Left kidney (tissue), 2 donors: ENCODE data around the gene CD2BP2. TPM values are rescaled to one million over a fixed set of nuclear protein-coding genes. Genes with fewer than 3 reads are reported as not detected.

Experiments
- DNase-seq: peaks from one replicate; pipeline ENCODE4 v3.0.0-alpha.2; 2013
- polyA plus RNA-seq: library from polyadenylated mRNA; unstranded; fragments of 120-200 nt; gene quantifications from one replicate; pipeline ENCODE4 v1.2.1, GENCODE V29; 2013; ENCODE audit not compliant: insufficient read length

CD2BP2 gene
- polyA plus RNA-seq, 1 donor, result 53.5 TPM

DNA sequence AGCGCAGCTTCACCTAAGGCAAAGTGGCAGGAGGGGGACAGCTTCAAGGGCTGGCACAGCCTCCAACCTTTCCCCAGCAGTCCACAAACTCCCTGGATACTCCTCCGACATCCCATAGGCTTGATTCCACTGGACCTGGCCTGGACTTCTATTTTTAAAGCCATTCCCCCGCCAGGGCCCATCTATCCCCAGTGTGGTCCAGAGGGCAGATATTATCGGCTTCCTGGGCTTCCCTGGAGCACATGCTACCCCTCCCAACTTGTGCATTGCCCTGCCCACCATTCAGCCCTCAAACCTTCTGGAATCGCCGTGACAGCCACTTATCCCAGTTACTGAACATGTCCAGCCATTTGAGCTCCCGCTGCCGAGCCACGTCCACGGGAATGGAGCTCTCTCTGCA, 10.1 kb upstream of the CD2BP2 start:
- DNase-seq, result no peak

DNA sequence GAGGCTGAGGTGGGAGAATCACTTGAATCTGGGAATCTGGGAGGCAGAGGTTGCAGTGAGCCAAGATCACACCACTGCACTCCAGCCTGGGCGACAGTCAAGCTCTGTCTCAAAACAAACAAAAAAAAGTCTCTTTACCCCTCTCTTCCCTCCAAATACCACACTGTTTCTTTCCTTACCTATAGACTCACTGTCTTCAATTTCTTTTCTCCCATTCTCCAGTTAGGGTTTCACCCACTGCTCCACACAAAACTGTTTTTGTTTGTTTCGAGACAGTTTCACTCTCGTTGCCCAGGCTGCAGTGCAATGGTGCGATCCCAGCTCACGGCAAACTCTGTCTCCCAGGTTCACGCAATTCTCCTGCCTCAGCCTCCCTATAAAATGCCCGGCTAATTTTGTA, 6.1 kb upstream of the CD2BP2 start:
- DNase-seq, result no peak

DNA sequence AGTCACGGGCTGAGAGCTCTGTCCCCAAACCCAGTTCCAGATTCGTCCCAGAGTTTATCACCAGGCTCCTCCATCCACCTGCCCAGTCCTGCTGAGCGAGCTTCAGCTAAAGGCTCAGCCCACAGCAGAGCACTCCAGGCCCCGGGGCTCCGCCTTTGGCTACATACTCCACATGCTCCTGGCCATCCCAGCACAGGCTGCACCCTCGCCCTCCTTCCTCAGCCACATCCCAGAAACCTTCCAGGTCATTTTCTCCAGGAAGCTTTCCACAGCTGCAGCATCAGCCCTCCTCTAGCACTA, 4.7 kb upstream of the CD2BP2 start:
- DNase-seq, result no peak

DNA sequence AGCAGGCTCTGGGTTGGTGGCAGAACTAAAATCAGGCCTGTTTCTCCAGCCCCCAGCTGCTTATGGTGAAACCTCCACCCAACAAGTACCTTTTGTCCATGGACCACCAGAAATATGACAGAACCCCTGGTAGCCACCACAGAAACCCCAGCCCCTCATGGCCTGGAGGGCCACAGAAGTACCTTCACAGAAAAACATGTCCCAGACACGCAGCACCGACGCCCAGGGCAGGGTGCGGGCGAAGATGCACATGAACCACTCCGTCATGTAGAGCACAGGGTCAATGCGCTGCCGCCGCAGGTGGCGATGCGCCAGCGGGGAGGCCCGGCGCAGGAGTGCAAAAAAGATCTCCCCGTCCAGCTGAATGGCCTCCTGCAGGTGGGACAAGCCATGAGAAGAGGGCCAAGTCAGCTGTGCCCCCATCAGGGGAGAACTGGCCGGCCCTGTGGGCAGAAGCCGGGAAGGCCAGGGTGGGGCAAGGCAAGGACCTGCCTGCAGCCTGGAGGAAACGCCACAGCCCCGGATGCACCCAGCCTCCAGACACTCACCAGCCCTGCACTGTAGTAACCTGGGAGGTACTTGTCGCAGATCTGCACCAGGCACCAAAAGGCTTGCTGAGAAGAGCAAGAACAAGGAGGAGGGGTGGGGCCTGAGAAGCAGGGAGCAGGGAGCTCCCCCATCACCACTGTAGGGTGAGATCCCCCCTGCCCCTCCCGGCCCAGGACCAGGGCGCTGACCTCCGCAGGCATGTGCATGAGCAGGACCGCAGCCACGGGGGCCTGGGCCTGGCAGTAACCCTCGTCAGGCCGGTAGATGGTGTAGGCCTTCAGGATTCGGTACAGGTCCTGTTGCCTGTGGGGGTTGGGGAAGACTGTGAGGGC, 4.1 kb upstream of the CD2BP2 start:
- DNase-seq, result no peak

DNA sequence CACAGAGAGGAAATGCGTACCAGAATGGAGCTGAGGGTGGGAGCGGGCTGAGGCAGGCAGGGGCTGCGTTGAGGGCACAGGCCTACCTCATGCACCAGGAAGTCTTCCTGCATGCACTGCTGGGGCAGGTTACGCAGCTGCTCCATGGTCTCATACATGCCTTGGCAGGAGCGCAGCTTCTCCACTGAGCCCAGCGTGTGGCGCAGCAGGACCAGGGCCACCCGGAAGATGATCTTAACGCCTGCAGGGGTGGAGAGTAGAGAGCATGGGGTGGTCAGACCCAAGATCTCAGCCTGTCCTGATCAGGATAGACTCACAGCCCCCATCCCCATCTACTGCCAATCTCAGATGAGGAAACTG, 3.4 kb upstream of the CD2BP2 start:
- no peak for DNase-seq

DNA sequence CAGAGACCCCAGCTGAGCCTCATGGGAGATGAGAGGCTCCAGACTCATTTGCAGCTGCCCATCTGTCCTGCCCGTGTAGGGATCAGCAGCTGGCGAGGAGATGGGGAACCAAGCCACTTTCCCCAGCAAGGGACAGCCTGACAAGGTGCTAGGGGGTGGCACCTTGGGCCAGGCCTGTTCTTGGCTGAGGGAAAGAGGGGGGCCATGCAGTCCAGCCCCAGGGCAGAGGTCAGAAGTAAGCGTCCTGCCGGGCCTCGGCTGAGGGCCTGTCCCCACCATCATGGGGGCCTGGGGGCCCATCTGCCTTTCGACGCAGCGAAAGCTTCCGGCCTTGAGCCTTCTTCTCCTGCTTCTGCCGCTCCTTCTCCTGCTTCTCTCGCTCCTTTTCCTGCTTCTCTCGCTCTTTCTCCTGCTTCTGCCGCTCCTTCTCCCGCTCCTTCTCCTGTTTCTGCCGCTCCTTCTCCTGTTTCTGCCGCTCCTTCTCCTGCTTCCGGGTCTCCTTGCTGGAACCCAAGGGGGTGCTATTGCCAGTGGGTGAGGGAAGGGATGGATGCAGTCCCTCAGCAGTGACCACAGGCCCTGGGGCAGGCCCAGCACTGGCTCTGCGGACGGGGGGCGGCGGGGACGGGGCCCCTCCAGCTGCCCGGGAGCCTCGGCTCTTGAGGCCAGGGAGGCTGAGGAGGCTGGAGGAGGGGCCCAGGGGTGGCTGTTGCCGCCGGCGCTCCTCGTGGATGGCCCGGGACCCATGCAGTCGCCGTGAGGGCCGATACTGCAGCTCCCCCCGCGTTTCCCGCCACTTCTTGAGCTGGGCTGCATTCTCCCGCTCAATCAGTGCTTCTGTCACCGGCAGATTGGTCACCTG, 2.8 kb upstream of the CD2BP2 start:
- no peak for DNase-seq

DNA sequence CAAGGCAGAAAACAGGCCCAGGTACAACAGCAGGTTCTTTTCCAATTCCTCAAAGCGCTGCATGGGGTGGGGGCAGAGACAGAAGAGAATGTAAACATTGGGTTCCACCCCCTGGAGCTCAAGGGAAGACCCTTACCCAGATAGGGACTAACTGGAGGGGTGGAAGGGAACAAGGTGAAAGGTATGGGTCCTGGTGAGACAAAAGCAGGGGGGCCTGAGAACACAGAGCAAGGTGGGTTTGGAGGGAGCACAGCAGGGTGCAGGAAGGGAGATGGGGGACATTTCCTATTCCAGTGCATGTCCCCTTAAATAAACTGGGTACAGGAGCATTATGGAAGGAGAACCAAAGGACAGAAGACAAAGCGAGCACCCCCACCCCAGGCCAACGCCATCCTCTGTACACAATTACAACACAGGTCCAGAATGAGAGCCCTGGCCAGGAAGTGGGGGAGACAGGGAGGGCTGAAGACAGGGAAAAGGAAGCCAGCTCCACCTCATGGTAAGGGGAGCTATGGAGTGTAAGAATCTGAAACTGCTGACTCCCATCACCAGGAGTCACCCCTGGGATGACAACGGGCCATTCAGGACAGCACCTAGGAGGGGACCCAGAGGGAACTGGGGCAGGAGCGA, 2.1 kb upstream of the CD2BP2 start:
- DNase-seq, result no peak

DNA sequence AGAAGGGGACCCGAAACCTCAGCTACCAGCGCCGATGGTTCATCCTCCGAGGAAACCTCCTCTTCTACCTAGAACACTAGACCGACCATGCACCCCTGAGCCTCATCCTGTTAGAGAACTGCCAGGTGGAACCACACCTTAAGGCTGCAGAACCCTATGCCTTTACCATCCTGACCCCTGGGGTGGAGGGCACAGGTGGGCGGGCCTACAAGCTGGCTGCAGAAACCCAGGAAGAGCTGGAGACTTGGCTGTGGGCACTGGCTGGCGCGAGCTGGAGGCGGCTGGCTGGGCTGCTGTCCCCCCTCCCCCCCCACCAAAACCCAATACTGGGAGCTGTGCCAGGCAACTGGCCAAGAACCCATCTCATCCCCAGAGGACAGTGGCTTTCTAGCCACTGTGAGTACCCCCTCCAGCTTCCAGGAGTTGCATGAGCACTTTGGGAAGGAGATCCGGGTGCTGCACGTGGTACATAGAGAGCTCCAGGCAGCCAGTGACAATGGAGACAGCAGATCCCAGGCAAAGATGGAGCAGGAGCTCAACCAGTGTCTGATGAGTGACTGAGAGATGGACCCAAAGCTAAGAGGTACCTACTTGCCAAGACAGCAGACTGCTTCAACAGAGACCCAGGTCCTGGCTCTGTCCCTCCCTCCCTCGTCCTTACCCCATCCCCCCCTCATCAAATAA, 1.4 kb upstream of the CD2BP2 start:
- DNase-seq, result no peak

DNA sequence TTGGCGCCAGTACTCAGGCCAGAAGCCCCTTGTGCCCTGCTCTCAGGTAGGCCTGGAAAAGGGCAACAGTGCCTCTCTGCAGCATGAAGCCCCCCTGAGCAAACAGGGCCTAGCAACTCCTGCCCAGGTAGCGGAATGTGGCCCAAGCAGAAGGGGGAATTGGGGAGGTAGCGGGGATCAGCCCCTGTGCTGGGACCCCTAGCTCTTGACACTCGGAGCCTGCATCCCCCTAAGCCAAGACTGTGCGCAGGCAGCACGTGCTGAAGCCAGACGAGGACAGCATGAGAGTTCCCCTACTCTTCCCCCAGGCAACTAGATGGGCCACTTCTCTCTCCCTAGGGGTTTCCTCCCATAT, 823 bp upstream of the CD2BP2 start:
- no peak for DNase-seq

DNA sequence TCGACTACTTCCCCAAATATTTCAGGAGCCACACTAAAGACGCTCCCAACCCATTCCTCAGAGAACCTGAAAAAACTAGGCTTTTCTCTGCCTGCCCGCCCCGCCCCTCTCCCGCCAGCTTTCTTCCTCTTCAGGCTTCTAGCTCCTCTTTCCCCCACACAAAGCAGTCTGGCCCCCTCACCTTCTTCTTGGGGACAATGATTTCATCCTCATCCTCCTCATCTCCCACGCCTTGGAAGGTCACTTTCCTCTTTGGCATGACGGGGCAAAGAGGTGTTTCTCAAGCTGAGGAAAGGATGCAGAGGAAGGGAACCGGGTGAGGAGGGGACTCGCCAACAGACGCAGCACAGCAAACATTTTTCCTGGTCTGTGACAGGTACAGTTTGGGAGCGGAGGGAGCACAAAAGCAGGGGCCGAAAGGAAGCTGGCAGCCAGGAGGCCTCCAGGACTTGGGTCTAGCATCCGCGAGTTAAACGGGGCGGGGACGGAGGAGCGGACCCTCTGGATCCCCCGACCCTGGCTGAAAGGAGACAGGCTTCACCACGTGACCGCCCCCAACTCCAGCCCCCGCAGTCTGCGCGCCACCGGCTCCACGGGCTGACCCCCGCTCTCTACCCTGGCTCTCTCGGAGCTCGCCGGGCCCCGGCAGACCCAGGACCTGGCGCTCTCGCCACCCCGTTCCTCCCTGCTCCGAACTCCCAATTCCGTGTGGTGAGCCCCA, 525 bp downstream of the CD2BP2 start:
- DNase-seq, result no peak

DNA sequence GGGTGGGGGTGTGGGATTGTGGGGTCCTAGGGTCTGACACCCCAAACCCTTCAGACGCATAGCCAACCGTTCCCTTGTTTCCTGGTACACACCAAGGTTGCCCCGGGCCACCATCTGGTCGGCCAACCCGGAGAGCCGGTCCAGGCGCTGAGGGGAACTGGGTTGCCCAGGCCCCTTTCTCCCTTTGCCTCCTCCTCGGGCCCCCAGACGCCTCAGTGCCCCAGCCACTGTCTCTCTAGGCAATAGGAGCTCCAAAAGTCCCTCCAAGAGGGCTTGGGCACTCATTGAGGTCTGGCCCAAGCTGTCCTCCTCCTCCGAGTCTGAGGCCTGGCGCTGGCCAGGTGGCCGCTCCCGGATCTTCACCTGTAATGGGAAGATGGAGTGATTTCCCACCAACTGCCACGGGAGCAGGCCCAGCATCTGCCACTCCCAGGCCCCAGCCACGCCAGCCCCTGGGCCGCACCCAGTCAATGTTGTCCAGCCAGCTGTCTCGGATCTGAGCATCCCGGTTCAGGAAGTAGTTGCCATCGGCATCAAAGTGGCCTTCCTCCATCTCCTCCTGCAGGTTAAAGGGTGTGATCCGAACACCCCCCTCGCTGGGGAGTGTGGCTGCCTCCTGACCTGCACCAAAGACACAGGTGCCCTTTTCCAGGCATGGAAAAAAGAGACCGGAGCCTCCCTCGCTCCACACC, 1.5 kb downstream of the CD2BP2 start:
- no peak for DNase-seq

DNA sequence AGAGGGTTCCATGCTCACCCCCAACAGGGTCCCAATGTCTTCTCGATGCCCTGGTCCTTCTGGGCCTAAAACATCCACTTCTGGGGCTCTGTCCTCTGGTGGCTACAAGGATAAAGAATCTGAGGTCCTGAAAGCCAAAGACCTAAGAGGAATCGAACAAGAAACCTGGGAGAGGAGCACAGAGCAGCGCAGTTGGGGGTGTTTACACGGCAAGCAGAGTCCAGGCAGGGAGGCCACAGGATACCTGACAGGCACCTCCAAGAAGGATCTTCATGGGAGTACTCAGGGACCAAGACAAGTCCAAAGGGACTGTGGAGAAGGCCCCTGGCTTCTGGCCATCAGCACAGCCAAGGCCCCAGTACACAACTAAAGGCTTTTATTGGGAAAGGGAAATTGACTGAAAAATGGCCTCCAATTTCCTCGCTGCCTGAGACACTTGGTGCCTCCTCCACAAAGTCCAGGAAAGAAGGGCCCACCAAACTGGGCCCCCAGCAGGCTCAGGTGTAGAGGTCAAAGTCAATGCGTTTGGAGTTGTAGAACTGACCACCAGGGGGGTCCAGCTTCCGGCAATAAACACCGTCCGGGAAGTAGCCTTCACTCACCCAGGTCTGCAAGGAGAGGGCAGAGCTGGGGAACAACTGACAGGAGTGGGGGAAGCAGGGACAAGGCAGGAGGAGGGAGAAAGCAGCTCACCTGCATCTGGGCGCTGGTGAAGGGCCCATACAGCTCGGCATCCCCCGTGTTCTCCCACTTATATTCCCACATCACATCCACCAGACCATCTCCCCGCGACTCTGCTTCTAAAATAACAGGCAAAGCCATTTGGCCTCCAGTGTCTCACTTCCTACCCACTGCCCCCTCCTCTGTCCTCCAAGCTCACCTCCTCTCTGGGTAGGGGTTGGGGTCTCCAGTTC, 2.4 kb downstream of the CD2BP2 start:
- DNase-seq, result no peak

DNA sequence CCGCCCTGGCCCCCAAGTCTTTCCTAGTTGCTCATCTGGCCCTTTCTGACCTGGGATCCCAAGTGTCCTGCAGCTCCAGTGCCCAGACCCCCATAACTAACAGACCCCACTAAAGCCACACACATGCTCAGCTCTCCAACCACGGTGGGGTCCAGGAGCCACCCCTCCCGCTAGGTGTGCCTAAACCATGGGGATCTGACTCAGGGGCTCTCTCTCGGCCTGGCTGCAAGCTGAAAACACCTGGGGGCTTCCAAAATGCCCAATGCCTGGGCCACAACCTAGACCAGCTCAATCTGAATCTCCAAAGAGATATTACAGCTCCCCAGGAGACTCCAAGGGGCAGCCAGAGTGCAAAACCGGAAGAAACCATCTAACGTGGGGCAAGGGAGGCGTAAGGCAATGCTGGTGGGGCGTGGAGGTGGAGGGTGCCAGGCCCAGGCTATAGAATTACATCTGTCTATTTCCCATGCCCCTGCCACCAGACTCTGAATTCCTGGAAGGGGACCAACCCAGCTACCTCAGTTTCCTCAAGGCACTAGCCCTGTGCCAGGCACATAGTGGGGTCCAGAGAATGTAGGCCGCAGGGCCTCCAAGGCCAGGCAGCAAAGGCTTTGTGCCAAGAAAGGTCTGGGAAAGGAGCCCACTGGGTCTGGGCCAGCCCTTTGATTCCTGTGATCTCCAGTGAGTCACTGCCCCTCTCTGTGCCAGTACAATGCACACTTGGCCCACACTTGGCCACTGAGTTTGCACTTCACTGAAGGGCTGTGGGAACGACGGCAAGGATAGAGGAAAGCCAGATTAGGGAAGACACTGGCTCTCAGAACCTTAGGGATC, 3.3 kb downstream of the CD2BP2 start:
- DNase-seq, result no peak

DNA sequence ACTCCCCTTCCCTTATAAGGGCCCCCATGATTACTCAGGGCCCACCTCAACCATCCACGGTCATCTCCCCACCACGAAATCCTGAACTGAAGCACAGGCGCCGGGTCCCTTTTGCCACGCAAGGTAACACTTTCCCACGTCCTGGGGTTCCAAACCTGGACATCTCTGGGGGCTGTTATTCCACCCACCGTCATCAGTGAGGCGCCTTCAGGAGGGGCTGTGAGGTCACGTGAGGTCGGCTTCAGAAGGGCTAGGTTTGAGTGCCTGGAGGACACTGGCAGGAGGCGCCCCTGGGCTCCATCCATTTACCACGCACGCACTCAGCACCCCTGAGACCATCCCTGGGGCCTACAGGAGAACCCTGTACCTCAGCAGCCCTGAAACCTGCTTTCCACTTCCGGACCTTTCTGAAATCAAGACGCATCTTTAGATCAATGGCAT, 4.1 kb downstream of the CD2BP2 start:
- DNase-seq, result no peak

DNA sequence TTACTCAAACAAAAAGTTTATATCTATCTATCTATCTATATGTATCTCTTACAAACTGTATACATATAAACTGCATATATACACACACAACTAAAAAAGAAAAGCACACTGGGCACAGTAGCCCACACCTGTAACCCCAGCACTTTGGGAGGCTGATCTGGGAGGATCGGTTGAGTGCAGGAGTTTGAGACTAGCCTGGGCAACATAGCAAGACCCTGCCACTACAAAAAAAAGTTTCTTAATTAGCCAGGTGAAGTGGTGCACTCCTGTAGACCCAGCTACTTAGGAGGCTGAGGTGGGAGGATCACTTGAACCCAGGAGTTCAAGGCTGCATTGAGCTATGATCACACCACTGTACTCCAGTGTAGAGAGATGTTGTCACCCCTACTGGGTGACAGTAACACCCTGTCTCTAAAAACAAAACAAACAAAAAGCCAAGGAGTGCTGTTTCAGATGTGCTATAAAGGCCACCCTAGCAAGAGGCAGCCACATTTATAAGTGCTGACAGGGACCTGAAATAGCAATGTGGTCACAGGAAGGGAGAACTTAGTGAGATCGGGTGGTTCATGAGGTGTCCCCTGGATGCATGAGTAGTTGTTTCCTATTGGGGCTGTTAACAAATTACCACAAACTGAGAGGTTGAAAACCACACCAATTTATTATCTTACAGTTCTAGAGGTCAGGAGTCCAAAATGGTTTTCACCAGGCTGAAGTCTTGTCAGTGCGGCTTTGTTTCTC, 4.8 kb downstream of the CD2BP2 start:
- no peak for DNase-seq

DNA sequence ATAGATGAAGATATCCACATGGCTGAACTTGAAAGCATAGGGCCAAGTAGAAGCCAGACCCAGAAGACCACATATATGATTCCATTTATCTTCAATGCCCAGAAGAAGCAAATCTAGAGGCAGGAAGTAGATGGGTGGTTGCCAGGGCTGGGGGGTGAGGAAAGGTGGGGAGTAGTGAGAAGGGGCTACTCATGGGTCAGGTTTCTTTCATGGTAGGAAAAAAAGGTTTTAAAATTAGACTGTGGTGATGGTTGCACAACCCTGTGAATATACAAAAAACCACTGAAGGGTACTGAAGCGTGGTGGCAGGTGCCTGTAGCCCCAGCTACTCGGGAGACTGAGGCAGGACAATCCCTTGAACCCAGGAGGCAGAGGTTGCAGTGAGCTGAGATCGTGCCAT, 5.4 kb downstream of the CD2BP2 start:
- DNase-seq, result no peak

DNA sequence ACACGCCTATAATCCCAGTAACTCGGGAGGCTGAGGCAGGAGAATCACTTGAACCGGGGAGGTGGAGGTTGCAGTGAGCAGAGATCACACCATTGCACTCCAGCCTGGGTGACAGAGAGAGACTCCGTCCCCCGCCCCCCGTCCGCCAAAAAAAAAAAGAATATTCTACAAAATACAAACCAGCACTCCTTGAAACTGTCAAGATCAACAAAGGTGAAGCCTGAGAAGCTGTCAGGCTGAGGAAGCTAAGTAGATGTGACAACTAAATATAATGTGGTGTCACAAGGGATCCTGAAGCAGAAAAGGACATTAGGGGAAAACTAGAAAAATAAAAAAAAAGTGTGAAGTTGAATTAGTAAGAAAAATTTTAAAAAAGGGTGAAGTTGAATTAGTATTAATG, 6.2 kb downstream of the CD2BP2 start:
- no peak for DNase-seq

DNA sequence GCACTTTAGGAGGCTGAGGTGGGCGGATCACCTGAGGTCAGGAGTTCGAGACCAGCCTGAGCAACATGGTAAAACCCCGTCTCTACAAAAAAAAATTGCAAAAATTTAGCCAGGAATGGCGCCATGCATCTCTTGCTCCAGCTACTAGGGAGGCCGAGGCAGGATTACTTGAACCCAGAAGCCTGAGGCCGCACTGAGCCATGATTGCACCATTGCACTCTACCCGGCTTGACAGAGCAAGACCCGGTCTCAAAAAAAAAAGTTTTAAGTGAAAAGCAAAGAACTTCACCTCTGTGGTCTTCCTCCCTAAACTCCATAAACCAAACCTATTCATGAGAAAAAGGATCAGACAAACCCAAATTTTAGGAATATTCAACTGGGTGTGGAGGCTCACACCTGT, 7.0 kb downstream of the CD2BP2 start:
- DNase-seq, result no peak

DNA sequence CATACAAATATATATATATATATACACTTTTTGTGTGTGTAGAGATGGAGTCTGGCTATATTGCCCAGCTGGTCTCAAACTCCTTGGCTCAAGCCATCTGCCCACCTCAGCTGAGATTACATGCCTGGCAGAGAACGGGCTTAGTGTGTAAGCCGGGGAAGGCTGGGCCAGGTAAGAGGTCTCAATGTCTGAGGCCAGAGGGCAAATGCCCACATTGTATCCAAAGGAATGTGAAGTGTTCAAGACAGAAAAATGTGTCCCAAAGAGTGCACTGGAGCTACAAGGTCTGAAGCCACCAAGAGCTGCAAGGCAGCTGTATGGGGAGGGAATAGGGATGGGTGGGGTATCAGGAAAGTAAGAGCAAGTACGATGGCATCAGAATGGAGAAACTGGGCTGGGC, 8.8 kb downstream of the CD2BP2 start:
- DNase-seq, result no peak
